Stimulated activated CD8-positive, alpha-beta memory T cell treated with anti-CD3 and anti-CD28 coated beads, Interleukin-2, amount 100 ng/mL, for 48 hours (primary cell): ENCODE data around the gene GTF3C5.
"Not testable (repeated sequence)": the region's sequence is repeated elsewhere in the genome, so short reads cannot be mapped to it uniquely, and the experiment has no call there.

ENCODE experiments used
- DNase-seq, 2 donors: peaks; one replicate each; pipeline ENCODE4 v3.0.0-alpha.2; 2020; ENCODE audit warnings: low read depth in 2 of 2

The GTF3C5 gene

GRCh38 chr9:133068431-133068830 is 37.6 kb downstream of the GTF3C5 start:
- not testable (repeated sequence) for DNase-seq

DNA sequence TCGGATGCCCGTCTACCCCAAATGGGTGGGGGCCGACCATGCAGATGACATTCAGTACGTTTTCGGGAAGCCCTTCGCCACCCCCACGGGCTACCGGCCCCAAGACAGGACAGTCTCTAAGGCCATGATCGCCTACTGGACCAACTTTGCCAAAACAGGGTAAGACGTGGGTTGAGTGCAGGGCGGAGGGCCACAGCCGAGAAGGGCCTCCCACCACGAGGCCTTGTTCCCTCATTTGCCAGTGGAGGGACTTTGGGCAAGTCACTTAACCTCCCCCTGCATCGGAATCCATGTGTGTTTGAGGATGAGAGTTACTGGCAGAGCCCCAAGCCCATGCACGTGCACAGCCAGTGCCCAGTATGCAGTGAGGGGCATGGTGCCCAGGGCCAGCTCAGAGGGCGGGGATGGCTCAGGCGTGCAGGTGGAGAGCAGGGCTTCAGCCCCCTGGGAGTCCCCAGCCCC is 39.7 kb downstream of the GTF3C5 start:
- not testable (repeated sequence) for DNase-seq

- not testable (repeated sequence) for DNase-seq
These were observed 40.2 kb downstream of the GTF3C5 start for GRCh38 chr9:133070985-133071384.

DNA sequence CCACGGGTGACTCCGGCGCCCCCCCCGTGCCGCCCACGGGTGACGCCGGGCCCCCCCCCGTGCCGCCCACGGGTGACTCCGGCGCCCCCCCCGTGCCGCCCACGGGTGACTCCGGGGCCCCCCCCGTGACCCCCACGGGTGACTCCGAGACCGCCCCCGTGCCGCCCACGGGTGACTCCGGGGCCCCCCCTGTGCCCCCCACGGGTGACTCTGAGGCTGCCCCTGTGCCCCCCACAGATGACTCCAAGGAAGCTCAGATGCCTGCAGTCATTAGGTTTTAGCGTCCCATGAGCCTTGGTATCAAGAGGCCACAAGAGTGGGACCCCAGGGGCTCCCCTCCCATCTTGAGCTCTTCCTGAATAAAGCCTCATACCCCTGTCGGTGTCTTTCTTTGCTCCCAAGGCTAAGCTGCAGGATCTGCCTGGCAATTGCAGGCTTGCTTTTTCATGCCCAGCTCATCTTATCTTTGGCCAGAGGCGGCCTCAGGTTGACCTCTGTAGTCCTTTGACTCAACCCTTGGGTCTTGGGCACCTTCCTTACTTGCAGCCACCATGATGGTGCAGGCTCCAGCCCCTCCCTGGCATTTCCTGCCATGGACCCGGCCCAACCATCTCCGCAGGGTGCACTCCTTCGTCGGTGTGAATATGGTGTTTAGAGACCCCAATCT is 40.8 kb downstream of the GTF3C5 start:
- DNase-seq: no peak

GRCh38 chr9:133072210-133072609 is 41.4 kb downstream of the GTF3C5 start:
- not testable (repeated sequence) for DNase-seq

GRCh38 chr9:133073086-133074014 is 42.6 kb downstream of the GTF3C5 start:
- DNase-seq: no peak

DNA sequence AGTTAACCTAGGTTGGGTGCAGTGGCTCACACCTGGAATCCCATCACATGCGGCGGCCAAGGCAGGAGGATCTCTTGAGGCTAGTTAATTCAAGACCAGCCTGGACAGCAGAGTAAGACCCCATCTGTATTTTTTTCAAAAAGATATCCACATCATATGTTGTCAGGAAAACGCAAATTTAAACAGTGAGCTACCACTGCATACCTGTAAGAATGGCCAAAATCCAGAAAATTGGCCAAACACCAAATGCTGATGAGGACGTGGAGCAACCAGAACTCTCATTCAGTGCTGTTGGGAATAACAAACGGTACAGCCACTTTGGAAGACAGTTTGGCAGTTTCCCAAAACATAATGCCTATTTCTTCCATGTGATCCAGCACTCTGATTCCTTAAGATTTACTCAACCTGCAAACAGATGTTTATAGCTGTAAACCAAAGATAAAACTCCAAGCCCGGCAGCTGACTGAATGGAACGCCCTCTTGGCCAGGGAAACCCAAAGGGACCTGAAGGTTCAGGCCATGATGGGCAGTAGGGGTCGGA is 43.4 kb downstream of the GTF3C5 start:
- no peak for DNase-seq

GRCh38 chr9:133075925-133076630 is 45.3 kb downstream of the GTF3C5 start:
- DNase-seq: no peak

DNA sequence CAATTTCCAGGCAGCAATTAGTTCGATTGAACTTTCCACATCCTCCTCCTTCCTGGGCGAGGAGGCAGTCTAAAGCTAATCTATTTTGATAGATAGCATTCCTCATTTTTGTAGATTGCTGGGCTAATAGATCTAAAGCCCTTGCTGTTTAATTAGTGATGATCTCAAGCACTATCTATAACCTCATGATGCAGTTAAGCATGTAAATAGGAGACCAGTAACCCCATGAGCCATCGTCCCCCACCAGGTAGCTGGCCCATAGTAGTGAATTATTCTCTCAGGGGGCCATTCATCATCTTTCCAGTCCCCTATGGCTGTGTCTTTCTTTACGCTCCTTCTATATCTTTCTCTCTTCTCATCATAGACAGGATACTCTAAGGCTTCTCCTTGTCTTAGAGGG is 45.9 kb downstream of the GTF3C5 start:
- DNase-seq: no peak

DNA sequence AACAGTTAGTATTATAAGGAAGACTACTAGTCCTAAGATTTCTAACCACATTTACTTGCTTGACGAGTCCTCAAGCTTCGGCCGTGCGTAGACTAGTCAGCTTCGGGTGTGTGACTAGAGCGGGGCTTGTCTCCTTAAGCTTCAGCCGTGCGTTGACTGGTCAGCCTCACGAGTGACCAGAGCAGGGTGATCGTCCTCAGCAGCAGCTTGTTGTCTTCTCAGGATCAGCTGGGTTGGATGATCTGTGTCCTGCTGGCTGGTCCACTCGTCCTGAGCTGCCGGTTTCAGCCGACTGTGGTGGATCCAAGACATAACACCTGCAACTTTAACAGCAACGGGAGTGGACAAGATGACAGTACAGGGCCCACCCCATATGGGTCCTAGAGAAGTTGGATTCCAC is 47.7 kb downstream of the GTF3C5 start:
- DNase-seq: no peak

GRCh38 chr9:133080161-133080560 is 49.4 kb downstream of the GTF3C5 start:
- no peak for DNase-seq

DNA sequence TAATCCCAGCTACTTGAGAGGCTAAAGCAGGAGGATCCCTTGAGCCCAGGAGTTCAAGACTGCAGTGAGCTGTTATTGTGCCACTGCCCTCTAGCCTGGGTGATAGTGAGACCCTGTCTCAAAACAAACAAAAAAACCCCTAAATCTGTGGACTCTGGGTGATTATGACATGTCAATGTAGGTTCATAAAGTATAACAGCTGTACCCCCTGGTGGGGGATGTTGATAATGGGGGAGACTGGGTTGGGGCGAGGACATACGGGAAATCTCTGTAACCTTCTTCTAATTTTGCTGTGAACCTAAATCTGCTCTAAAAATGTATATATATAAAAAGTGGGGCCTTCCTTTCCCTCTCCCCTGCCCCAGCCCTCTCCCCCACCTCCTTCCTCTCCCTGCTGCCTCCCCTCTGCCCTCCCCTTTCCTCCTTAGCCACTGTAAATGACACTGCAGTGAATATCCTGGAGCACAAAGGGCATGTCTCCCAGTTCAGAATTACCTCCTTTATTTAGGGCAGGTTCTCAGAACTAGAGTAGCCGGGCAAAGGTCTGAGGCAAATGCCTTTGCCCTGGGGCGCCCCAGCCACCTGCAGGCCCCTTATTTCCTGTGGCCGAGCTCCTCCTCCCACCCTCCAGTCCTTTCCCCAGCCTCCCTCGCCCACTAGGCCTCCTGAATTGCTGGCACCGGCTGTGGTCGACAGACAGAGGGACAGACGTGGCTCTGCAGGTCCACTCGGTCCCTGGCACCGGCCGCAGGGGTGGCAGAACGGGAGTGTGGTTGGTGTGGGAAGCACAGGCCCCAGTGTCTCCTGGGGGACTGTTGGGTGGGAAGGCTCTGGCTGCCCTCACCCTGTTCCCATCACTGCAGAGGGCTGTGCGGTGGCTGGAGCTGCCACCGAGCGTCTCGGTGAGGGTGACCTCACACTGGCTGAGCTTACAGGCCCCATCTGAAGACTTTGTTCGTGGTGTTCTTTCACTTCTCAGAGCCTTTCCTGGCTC is 50.3 kb downstream of the GTF3C5 start:
- DNase-seq: not testable (repeated sequence)

DNA sequence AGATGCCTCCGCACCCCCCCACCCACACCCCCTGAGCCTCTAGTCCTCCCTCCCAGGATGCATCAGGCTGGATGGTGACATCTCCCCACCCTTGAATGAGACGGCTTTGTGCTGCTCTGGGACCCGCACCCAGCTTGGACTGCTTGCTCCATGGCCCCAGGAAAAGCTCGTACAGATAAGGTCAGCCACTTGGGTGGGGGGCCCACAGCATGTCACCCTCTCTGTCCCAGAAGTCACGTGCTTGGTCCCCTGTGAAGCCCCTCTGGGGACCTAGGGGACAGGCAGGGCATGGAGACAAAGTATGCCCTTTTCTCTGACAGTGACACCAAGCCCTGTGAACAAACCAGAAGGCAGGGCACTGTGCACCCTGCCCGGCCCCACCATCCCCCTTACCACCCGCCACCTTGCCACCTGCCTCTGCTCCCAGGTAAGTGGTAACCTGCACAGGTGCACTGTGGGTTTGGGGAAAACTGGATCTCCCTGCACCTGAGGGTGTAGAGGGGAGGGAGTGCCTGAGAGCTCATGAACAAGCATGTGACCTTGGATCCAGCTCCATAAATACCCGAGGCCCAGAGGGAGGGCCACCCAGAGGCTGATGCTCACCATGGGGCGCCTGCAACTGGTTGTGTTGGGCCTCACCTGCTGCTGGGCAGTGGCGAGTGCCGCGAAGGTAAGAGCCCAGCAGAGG is 51.3 kb downstream of the GTF3C5 start:
- DNase-seq: not testable (repeated sequence)

GRCh38 chr9:133083688-133084087 is 52.9 kb downstream of the GTF3C5 start:
- DNase-seq: not testable (repeated sequence)

DNA sequence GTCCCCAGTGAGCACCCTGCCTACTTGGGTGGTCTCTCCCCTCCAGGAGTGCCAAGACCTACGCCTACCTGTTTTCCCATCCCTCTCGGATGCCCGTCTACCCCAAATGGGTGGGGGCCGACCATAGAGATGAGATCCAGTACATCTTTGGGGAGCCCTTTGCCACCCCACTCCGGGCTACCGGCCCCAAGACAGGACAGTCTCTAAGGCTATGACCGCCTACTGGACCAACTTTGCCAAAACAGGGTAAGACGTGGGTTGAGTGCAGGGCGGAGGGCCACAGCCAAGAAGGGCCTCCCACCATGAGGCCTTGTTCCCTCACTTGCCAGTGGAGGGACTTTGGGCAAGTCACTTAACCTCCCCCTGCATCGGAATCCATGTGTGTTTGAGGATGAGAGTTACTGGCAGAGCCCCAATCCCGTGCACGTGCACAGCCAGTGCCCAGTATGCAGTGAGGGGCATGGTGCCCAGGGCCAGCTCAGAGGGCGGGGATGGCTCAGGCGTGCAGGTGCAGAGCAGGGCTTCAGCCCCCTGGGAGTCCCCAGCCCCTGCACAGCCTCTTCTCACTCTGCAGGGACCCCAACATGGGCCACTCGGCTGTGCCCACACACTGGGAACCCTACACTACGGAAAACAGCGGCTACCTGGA is 55.5 kb downstream of the GTF3C5 start:
- DNase-seq: not testable (repeated sequence)

DNA sequence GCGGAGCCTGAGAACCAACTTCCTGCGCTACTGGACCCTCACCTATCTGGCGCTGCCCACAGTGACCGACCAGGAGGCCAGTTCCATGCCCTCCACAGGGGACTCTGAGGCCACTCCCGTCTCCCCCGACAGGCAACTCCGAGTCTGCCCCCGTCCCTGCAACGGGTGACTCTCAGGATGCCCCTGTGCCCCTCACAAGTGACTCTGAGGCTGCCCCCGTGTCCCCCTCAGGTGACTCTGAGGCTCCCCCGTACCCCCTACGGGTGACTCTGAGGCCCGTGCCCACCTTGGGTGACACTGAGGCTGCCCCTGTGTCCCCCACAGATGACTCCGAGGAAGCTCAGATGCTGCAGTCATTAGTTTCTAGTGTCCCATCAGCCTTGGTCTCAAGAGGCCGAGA is 56.1 kb downstream of the GTF3C5 start:
- no peak for DNase-seq

DNA sequence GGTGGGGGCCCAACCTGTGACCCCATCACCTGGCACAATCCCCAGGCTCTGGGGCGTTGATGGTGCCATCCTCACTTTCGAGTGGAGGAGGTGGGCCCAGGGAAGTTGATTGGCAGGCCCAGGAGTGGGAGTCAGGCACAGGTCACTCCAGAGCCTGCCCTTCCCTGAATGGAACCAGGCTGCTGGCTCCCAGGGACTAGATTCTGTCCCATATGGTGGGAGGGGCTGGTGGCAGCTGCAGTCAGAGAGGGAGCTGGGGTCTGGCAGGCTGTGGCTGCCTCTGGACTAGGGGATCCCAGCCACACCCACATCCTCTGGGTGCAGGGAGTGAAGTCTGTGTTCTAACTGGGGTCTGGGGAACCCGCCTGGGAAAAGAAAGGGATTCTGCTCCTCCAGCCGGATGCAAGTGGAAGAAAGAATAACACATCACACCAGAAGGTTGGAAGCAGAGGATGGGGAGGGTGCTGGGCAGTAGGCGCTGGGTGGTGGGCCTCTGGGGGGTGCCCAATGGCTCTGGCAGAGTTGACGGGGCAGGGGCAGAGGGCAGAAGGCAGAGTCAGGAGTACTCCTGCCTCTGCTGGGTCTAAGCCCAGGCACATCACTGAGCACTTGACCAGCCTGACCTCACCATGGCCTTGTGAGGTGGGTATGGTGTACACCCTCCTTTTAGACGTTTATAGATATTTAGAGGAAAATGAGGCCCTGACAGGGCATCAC is 56.8 kb downstream of the GTF3C5 start:
- no peak for DNase-seq

GRCh38 chr9:133088146-133088750 is 57.5 kb downstream of the GTF3C5 start:
- DNase-seq: no peak
